ENCODE results near the gene PDS5A.
A peak's percentile ranks its signal among the peaks of the same experiment; 100 is the strongest.
"Not testable (repeated sequence)": the region's sequence is repeated elsewhere in the genome, so short reads cannot be mapped to it uniquely, and the experiment has no call there.

Gene PDS5A, protein sequence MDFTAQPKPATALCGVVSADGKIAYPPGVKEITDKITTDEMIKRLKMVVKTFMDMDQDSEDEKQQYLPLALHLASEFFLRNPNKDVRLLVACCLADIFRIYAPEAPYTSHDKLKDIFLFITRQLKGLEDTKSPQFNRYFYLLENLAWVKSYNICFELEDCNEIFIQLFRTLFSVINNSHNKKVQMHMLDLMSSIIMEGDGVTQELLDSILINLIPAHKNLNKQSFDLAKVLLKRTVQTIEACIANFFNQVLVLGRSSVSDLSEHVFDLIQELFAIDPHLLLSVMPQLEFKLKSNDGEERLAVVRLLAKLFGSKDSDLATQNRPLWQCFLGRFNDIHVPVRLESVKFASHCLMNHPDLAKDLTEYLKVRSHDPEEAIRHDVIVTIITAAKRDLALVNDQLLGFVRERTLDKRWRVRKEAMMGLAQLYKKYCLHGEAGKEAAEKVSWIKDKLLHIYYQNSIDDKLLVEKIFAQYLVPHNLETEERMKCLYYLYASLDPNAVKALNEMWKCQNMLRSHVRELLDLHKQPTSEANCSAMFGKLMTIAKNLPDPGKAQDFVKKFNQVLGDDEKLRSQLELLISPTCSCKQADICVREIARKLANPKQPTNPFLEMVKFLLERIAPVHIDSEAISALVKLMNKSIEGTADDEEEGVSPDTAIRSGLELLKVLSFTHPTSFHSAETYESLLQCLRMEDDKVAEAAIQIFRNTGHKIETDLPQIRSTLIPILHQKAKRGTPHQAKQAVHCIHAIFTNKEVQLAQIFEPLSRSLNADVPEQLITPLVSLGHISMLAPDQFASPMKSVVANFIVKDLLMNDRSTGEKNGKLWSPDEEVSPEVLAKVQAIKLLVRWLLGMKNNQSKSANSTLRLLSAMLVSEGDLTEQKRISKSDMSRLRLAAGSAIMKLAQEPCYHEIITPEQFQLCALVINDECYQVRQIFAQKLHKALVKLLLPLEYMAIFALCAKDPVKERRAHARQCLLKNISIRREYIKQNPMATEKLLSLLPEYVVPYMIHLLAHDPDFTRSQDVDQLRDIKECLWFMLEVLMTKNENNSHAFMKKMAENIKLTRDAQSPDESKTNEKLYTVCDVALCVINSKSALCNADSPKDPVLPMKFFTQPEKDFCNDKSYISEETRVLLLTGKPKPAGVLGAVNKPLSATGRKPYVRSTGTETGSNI (N-terminal part only)

DNA sequence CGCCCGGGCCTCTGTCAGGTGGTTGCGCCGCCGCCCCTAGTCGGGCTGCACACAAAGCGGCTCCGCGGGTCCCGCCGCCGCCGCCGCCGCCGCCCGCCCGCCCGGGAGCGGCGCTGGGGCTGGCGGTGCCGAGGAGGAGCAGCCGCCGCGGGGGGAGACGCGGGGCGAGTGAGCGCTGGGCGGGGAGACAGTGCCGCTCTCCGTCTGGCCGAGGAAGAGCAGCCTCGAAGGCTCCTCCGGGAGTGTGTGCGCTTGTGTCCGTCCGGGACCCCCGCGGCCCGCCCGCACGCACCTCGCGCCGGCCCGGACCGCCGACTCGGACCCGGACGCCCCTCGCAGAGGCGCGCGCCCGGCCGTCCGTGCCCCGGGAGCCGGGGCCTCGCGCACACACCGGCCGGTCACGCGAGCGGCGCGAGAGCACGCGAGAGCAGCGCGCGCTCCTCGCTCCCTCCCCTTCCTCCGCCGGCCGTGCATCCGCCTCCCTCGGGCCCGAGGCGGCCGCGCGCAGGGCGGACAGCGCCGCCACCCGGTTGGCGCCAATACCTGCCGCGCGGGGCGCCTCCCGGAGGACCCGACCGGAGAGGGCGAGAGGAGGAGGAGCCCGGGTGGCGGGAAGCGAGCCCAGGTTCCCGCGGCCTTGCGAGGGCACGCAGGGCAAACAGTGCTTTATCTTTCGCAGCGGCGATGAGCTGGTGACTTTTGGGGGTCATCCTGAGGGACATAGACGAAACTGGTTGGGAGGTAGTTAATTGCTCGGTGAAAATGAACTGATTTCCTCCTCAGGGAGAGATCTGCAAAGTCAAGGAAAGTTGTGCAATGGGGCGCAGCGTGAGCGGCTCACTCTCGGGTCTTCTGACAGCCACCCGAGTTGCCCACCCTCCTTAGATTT lies at the start of gene PDS5A:
PDS5A (minus strand) TSS at position 423 of the 889 bp plus-strand sequence. CDS start 1,334 bp downstream, outside the sequence.
- in situ Hi-C loops (cut with HindIII; ENCODE audit: low sequenced_read_pairs) = no loop called here
- peak within 1 kb of the TSS; percentile 93 for H3K4me3 ChIP-seq (ENCODE audit: low read depth, low read length)
- peak; percentile 58 for DNase-seq (ENCODE audit: low read depth)
- TF ChIP-seq, protein P1, sequence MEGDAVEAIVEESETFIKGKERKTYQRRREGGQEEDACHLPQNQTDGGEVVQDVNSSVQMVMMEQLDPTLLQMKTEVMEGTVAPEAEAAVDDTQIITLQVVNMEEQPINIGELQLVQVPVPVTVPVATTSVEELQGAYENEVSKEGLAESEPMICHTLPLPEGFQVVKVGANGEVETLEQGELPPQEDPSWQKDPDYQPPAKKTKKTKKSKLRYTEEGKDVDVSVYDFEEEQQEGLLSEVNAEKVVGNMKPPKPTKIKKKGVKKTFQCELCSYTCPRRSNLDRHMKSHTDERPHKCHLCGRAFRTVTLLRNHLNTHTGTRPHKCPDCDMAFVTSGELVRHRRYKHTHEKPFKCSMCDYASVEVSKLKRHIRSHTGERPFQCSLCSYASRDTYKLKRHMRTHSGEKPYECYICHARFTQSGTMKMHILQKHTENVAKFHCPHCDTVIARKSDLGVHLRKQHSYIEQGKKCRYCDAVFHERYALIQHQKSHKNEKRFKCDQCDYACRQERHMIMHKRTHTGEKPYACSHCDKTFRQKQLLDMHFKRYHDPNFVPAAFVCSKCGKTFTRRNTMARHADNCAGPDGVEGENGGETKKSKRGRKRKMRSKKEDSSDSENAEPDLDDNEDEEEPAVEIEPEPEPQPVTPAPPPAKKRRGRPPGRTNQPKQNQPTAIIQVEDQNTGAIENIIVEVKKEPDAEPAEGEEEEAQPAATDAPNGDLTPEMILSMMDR (IDR thresholded peaks at IDR 0.05; ENCODE audit: low read depth, low read length, missing control alignments) = peak; percentile 84

DNA sequence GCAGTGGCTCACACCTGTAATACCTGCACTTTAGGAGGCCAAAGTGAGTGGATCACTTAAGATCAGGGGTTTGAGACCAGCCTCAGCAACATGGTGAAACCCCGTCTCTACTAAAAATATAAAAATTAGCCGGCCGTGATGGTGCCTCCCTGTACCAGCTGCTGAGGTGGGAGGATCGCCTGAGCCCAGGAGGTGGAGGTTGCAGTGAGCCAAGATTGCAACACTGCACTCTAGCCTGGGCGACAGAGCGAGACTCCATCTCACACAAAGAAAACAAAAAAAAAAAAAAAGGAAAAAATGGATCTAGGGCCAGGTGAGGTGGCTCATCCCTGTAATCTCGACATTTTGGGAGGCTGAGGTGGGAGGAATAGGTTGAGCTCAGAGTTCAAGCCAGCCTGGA lies 46.3 kb upstream of the PDS5A start:
- in situ Hi-C loops (cut with HindIII; ENCODE audit: low sequenced_read_pairs); H3K4me3 ChIP-seq (ENCODE audit: low read depth, low read length); DNase-seq (ENCODE audit: low read depth): not testable (repeated sequence)

DNA sequence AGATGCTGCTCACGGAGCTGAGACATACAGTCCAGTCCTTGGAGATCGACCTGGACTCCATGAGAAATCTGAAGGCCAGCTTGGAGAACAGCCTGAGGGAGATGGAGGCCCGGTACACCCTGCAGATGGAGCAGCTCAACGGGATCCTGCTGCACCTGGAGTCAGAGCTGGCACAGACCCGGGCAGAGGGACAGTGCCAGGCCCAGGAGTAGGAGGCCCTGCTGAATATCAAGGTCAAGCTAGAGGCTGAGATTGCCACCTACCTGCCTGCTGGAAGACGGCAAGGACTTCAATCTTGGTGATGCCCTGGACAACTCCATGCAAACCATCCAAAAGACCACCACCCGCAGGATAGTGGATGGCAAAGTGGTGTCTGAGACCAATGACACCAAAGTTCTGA lies 43.4 kb upstream of the PDS5A start:
- DNase-seq (ENCODE audit: low read depth); H3K4me3 ChIP-seq (ENCODE audit: low read depth, low read length); in situ Hi-C loops (cut with HindIII; ENCODE audit: low sequenced_read_pairs): not testable (repeated sequence)

DNA sequence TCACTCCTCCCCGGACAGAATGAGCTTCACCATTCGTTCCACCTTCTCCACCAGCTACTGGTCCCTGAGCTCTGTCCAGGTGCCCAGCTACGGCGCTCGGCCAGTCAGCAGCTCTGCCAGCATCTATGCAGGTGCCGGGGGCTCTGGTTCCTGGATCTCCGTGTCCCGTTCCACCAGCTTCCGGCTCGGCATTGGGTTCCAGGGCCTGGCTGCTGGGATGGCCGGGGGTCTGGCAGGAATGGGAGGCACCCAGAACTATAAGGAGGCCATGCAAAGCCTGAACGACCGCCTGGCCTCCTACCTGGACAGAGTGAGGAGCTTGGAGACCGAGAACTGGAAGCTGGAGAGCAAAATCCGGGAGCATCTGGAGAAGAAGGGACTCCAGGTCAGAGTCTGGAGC lies 42.5 kb upstream of the PDS5A start:
- no peak overlapping the region for H3K4me3 ChIP-seq (ENCODE audit: low read depth, low read length)
- TF ChIP-seq, protein P1 (IDR thresholded peaks at IDR 0.05; ENCODE audit: low read depth, low read length, missing control alignments) = no peak
- in situ Hi-C loops (cut with HindIII; ENCODE audit: low sequenced_read_pairs) = no loop called here
- DNase-seq (ENCODE audit: low read depth) = no peak

DNA sequence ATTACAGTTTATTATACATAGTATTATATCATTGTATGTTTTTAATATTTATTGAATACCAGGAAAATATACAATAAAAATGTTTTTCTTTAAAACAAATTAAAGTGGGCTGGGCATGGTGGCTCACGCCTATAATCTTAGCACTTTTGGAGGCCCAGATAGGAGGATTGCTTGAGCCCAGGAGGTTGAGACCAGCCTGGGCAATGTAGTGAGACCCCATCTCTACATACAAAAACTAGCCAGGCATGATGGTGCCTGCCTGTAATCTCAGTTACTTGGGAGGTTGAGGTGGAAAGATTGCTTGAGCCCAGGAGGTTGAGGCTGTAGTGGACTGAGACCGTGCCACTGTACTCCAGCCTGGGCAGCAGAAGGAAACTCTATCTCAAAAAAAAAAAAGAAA lies 38.3 kb upstream of the PDS5A start:
- no peak overlapping the region for H3K4me3 ChIP-seq (ENCODE audit: low read depth, low read length)
- in situ Hi-C loops (cut with HindIII; ENCODE audit: low sequenced_read_pairs) = no loop called here
- TF ChIP-seq, protein P1 (IDR thresholded peaks at IDR 0.05; ENCODE audit: low read depth, low read length, missing control alignments) = no peak
- DNase-seq (ENCODE audit: low read depth) = no peak

DNA sequence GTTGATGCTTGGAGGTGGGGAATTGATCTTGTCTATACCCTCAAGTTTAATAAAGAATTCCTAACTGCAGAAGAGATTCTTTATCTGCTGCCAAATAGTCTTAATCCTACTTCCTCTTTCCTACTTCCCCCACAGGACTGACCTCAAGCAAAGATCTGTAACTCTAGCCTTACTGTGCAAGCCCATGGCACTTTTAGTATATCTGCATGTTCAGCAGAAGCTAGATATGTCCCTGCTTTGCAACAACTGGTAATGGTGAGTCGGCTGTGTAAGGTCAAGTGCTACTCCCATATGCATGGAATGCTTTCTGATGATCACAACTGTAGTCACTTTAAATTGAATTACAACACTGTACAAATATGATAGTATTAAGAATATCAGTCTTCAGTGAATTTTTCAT lies 26.3 kb upstream of the PDS5A start:
- in situ Hi-C loops (cut with HindIII; ENCODE audit: low sequenced_read_pairs) = no loop called here
- no peak overlapping the region for H3K4me3 ChIP-seq (ENCODE audit: low read depth, low read length)
- TF ChIP-seq, protein P1 (IDR thresholded peaks at IDR 0.05; ENCODE audit: low read depth, low read length, missing control alignments) = no peak
- no peak for DNase-seq (ENCODE audit: low read depth)

All from astrocyte of the cerebellum (primary cell).